Measurements from ENCODE around the gene COMMD7.
A peak's percentile ranks its signal among the peaks of the same experiment; 100 is the strongest.

COMMD7 gene

DNA sequence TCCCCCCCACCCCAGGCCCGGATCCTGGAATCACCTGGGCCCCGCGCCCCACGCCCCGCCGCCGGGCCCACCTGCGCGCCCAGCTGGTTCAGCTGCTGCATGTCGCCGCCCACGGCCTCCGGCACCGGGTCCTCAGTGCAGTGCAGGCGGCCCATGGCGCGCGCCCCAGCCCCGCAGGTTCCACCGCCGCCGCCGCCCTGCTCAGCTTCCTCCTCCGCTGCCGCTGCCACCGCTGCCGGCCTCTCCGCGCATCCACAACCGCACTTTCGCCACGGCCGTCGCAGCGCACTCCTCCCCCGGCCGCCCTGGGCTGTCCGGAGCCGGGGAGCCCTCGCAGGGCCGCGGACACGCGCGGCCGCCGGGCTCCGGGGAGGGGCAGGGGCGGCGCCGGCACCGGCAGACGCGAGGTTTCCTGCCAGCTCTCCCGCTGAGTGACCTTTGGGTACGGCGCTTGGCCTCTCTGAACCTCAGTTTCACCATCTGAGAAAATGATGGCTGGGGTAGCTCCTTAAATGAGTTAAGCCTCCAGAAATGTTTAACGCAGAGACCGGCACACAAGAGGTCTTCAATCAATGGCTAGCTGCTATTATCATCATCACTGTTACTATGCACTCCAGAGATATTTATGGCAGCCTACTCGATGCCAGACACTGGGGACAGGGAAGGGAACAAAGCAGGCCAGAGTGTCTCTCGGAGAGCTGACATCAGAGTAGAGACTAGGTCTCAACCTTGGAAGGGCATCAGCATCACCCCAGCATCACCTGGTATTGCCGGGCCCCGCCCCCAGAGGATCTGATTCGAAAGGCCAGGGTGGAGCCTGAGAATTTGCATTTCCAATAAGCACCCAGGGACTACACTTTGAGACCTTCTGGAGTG is at the start of gene COMMD7:
TSS of gene COMMD7 (minus strand) at position 231 of the 876 bp plus-strand sequence. CDS start at position 155, 76 bp downstream.
- DNase-seq (ENCODE audit: low read depth), result no peak

DNA sequence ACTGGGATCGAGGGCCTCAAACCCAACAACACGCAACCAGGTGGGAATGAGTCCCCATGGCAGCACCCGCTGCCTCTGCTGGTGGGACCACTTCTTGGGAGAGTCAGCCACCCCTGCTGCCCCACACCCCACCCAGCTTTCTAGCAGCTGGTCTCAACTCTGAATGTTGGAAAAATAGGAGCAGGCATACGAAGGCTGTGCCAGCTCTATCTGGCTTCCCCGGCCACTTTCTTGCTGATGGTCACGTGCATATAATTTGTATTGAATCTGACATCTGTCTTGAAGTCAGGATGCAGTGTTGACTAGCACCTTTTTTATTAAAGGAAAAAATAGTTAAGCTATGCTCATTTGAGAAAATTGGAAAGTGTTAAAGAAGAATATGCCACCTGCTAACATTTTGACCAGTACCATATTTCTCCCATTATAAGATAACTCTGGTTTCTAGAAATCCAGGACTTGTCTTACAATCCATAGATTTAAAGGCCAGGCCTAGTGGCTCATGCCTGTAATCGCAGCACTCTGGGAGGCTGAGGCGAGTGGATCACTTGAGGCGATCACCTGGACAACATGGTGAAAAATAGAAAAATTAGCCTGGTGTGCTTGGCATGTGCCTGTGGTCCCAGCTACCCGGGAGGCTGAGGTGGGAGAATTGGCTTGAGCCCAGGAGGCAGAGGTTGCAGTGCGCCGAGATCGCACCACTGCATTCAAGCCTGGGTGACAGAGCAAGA is 49.6 kb upstream of the COMMD7 start:
- no peak for DNase-seq (ENCODE audit: low read depth)

DNA sequence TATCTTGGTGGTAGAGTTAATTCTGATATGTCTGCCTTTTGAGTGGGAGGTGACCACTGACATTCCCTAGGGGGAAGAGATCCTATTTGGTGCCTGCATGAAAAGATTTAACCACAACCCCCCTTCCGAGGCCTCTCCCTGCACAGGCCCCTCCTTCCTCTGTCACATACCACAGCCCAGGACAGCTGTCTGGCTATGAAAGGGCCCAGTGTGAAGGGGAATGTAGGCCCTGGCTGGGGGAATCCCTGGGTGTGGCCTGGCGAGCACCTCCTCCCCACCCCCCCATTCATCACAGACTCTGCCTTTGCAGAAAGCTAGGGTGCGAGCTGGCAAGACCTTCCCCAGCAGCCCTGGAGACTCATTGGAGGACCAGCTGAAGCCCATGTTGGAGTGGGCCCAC is 49.0 kb upstream of the COMMD7 start:
- DNase-seq (ENCODE audit: low read depth), result no peak

DNA sequence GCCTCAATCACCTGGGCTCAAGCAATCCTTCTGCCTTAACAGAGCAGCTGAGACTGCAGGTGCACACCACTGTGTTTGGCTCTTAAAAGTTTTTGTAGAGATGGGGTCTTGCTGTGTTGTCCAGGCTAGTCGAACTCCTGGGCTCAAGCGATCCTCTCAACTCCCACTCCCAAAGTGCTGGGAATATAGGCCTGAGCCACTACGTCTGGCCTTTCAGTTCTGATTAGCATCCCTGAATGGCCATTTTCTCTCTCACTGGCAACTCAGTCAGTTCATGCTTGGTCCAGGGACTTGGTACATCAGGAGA is 47.4 kb upstream of the COMMD7 start:
- DNase-seq (ENCODE audit: low read depth), result no peak

DNA sequence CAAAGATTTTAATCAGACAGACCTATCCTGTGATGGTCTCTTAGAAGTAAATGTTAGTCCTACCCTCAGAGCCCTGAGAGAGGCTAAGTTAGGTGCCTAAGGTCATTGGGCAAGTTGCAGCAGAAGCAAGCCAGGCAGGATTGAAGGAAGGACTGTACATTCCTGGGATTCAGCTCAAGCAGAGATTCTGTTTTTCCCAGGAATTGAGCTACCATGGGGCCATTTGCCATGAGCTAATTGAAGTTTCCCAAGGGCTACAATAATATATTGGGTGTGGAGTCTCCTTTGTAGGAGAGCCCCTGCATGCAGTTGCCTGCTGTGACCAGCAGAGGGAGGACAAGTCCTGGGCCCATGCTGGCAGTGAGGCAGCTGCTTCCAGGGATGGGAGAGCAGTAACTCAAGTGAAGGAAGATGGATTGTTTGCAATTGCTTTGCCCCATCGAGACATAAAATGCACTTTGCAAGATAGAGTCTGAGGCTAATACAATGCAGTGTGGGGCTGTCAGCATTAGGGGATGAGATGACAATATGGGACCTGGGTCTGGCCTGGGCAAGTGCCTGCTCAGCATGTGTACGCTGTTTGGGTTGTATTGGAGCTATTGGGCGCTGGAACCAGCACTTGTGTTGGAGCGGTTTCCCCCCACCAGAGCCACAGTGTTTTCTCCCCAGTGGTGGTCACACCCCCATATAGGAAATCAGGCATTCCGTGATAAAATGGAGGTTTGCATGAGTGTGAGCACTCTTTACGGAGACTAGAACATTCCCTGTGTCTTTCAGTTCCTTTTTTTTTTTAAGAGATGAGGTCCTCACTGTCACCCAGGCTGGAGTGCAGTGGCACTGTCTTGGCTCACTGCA is 46.9 kb upstream of the COMMD7 start:
- DNase-seq (ENCODE audit: low read depth), result peak; percentile 16

- DNase-seq (ENCODE audit: low read depth), result no peak
Measured at GRCh38 chr20:32787168-32787567, 43.9 kb upstream of the COMMD7 start.

DNA sequence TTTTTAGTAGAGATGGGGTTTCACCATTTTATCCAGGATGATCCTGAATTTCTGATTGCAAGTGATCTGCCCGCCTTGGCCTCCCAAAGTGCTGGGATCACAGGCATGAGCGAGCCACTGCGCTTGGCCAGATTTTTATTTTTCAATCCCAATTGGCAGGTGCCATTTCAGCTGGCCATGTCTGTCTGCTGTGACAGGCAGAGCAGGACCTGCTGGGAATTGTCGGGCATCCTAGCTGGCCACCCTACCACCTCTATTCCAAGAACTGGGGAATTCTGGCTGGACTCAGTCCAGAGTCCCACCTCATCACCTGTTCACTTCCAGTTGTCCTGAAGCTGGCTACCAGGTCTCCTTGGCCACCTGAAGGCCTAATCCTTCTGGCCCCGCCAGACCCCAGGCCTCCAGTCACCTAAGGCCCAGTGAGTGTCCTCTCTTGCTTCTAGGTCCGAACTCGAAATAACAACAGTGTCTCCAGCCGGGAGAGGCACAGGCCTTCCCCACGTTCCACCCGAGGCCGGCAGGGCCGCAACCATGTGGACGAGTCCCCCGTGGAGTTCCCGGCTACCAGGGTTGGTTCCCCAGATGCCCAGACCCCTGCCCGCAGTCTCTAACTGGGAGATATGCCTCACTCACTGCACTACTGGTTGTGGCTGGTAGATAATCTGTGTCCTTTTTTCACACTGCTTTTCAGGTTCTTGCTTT is 42.9 kb upstream of the COMMD7 start:
- DNase-seq (ENCODE audit: low read depth), result no peak

GRCh38 chr20:32784369-32785080 is 41.3 kb upstream of the COMMD7 start:
- DNase-seq (ENCODE audit: low read depth), result no peak

- no peak for DNase-seq (ENCODE audit: low read depth)
Measured at GRCh38 chr20:32780749-32781655, 37.7 kb upstream of the COMMD7 start.

- DNase-seq (ENCODE audit: low read depth), result no peak
Measured at GRCh38 chr20:32780278-32780677, 37.0 kb upstream of the COMMD7 start.

- no peak for DNase-seq (ENCODE audit: low read depth)
Measured at GRCh38 chr20:32779500-32780211, 36.4 kb upstream of the COMMD7 start.

DNA sequence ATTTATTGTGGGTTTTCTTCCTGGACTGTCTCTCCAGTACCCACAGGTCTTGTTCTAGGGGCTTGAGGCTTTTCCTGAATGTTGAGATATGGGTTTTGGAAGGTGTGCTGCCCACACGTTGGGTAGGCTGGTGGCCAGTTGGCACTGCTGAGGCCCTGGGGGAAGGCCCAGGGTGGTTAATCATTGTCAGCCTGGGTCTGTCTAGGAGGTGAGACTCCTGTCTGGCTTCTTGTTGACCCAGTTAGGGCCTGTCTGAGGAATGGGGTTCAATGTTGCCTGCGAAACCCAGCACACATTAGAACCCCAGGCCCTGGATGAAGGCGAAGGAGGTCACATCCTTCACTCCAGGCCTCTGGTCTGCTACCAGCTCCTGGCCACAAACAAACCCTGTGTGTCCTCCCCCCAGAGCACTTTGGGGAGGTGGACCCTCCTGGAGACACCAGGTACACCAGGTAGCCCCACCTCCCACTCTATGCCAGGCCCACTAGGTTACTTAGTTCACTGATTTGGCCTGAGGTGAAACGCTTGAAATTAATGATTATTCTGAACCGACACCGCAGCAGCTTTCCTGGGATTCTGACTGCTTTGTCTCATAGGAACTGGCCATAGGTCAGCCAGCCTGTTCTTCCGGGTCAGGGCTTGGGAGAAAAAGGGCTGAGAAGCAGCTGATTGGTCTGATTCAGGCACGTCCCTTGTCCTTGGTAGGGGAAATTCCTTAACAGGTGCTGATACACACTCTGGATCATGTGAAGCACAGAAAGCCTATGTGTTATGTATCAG is 34.1 kb upstream of the COMMD7 start:
- DNase-seq (ENCODE audit: low read depth), result no peak

DNA sequence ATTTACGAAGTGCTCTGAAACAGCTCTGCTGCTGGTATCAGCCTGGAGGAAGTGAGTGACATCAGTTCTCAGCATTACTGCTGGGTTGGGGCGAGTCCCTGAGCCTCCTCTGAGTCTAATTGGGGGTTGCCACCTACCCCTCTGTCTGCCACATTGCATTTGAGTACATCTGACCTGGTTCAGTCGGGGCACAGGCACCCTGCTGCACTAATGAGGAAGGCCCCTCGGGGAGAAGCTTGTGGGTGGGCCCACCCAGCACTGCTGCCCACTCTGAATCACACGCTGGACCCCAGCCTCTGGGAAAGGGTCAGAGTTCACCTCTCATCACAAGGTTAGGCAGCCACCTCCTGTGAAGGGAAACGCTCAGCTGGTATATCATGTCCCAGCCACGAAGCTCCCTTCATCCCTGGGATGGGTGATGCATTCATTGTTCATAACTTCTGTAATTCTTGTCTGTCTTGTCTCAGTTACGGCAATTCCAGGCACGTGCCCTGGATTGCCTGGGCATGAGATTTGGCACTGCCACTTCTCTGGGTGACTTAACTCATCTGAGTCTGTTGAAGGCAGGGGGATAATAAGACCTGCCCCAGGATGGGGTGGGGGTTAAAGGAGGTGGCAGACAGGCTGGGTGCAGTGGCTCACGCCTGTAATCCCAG is 32.2 kb upstream of the COMMD7 start:
- no peak for DNase-seq (ENCODE audit: low read depth)

DNA sequence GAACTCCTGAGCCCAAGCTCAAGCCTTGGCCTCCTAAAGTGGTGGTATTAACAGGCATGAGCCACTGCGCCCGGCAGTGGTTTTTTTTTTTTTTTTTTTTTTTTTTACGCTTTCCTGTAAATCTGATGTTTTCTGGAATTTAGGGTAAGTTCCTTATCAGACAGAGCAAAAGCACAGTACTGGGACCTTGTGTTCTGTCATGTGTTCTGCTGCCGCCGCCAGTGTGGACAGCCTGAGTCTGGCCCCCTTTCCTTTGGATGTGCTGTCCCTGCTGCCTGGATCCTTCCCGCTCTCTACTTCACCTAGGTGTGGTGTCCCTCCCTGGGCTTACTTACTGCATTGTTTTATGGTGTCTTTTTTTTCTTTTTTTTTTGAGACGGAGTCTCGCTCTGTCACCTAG is 30.6 kb upstream of the COMMD7 start:
- no peak for DNase-seq (ENCODE audit: low read depth)

DNA sequence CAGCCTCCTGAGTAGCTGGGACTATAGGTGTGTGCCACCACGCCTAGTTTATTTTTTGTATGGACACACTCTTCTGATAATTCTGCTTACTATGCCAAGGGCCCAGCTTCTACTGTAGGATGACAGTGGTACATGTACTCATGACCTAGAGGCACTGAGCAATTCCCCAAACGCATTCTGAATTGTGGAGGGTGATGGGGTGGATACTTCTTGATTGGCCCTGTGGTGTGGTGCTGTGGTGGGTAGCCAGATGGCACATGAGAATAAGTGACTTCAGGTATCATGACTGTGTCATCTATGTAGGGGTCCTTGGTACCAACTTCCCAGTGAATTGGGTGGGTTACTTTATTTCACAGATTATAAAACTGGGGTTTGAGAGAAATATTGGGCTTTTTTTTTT is 30.0 kb upstream of the COMMD7 start:
- DNase-seq (ENCODE audit: low read depth), result no peak

DNA sequence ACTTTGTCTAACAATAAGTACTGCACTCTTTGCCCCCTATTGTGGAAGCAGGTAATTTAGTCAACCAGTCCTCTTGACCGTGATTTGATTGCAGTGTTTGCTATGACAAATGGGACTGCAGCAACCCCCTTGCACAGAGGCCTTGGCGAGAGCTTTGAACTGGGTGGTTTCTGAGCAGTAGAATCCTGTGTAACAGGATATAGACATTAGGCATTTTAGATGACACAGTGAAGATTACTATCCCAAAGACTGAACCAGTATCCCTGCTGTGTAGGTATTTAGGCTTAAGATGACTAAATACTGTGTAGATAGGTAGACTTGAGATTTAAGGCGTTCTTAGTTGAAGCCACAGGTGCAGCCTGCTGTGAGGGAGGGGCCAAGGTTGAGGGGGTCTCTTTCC is 28.8 kb upstream of the COMMD7 start:
- DNase-seq (ENCODE audit: low read depth), result no peak

- no peak for DNase-seq (ENCODE audit: low read depth)
Measured at GRCh38 chr20:32767418-32768198, 24.3 kb upstream of the COMMD7 start.
